Prostate gland (tissue), 2 donors: ENCODE data around the gene EEFSEC. TPM values are rescaled to one million over a fixed set of nuclear protein-coding genes. Genes with fewer than 3 reads are reported as not detected.

Experiments
- DNase-seq: peaks from one replicate; pipeline ENCODE4 v3.0.0-alpha.2; 2019; ENCODE audit warnings: low spot score
- H3K27ac ChIP-seq, 2 donors: fragments of 200-600 bp; sonication (generic); 2 replicates each; pipeline ENCODE4 v1.5.1; 2017 to 2019
- H3K27me3 ChIP-seq: fragments of 200-600 bp; sonication (generic); replicated peaks from 2 replicates; pipeline ENCODE4 v1.5.1; 2019; ENCODE audit not compliant: insufficient read depth
- H3K36me3 ChIP-seq, 2 donors: fragments of 200-600 bp; sonication (generic); 1 replicate in 1 of 2; 2 replicates in 1 of 2; pipeline versions ENCODE4 v1.5.1 to v1.8.1; 2017 to 2019
- H3K4me1 ChIP-seq: fragments of 200-600 bp; sonication (generic); replicated peaks from 2 replicates; pipeline ENCODE4 v1.5.1; 2019
- H3K4me3 ChIP-seq, 2 donors: fragments of 200-600 bp; sonication (generic); 2 replicates each; pipeline ENCODE4 v1.5.1; 2017 to 2019
- H3K9me3 ChIP-seq: fragments of 200-600 bp; sonication (generic); 2 replicates; pipeline ENCODE4 v1.5.1; 2017
- POLR2A ChIP-seq: fragments of 450-650 bp; IDR thresholded peaks from one replicate; pipeline ENCODE4 v1.6.1; 2016; ENCODE audit warnings: antibody characterized with exemption, mild to moderate bottlenecking
- POLR2AphosphoS5 ChIP-seq: sonication (generic); formaldehyde crosslinking; IDR thresholded peaks from one replicate; pipeline ENCODE4 v1.6.1; 2017; ENCODE audit warnings: antibody characterized with exemption
- WGBS: methylation state at CpG from one replicate; pipeline ENCODE4 v1.1.5; 2018; 5-methylcytosine and 5-hydroxymethylcytosine counted together
- intact Hi-C: fragments of 100-400 bp; cut with DNase I; formaldehyde crosslinking; loops from one replicate; pipeline ENCODE4 v1.14.2; 2022
- total RNA-seq, 2 donors: library from RNA; depleted of rRNA; stranded (reverse); fragments of >200 nt; gene quantifications; one replicate each; pipeline ENCODE4 v1.1.0, GENCODE V29; 2016
- TF ChIP-seq, protein P1 (sequence below), 4 experiments: fragments of 200-600 bp in 2 of 4; fragments of 450-650 bp in 2 of 4; sonication (generic) in 2 of 4; IDR thresholded peaks; 1 replicate in 3 of 4; 2 replicates in 1 of 4; pipeline ENCODE4 v1.5.1; 2016 to 2019; ENCODE audit warnings: antibody characterized with exemption in 4 of 4, mild to moderate bottlenecking in 2 of 4, moderate library complexity in 2 of 4

The EEFSEC gene
- total RNA-seq, 2 donors from 2014 or later, result 24.7 to 26.1 TPM

DNA sequence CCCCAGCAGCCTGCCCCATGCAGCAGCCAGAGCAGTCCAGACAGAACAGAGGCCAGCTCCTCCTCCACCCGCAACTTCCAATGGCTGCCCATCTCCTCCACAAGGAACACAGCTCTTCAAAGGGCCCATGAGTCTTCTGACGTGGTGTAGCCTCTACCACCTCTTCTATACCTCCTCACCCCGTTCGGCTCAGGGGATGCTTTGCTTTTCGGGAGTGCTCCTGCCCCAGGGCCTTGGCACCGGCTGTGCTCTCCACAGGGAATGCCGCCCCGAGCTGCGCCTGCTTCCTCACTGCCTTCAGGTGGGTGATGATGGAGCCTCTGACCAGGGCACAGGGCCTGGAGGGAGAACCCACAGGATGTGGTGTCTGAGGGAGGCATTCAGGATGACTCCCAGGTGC, 298.8 kb downstream of the EEFSEC start:
- no peaks in the 10 kb centered on the region for H3K9me3 ChIP-seq
- no peak overlapping the region for H3K4me3 ChIP-seq
- no peaks in the 10 kb centered on the region for H3K4me1 ChIP-seq
- WGBS, result 95% methylated on average over 9 of the region's 9 CpGs
- no peak for TF ChIP-seq POLR2A
- H3K27ac ChIP-seq, result no peak overlapping the region
- intact Hi-C loops, result no loop called here
- DNase-seq, result no peak
- no peaks in the 10 kb centered on the region for H3K36me3 ChIP-seq
- H3K27me3 ChIP-seq, result no peaks in the 10 kb centered on the region

DNA sequence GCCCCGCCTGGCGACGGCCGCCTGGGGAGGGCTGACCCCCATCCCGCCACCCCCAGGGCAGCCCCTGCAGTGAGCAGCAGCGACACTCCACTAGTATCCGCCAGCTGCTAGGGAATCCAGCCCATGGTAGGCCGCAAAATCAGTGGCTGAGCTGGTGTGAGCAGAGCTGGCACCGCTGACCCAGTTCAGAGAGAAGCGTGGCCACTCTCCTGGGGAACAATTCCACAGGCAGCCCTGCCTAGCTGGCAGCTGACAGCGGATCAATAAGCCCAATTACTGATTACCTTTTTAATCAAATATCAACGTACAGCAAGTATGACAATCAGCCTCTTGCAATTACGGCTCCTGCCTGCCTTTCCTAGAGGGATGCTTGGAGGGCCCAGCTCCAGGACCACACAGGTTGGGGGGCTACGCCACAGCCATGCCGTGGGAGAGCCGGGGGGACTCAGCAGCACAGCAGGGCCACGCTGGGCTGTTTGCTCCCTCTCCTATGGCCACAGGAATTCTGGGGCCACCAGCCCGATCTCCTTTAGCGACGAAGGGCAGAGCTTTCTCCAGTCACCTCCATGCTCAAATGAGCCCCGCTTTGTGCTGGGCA, 299.5 kb downstream of the EEFSEC start:
- intact Hi-C loops, result no loop called here

DNA sequence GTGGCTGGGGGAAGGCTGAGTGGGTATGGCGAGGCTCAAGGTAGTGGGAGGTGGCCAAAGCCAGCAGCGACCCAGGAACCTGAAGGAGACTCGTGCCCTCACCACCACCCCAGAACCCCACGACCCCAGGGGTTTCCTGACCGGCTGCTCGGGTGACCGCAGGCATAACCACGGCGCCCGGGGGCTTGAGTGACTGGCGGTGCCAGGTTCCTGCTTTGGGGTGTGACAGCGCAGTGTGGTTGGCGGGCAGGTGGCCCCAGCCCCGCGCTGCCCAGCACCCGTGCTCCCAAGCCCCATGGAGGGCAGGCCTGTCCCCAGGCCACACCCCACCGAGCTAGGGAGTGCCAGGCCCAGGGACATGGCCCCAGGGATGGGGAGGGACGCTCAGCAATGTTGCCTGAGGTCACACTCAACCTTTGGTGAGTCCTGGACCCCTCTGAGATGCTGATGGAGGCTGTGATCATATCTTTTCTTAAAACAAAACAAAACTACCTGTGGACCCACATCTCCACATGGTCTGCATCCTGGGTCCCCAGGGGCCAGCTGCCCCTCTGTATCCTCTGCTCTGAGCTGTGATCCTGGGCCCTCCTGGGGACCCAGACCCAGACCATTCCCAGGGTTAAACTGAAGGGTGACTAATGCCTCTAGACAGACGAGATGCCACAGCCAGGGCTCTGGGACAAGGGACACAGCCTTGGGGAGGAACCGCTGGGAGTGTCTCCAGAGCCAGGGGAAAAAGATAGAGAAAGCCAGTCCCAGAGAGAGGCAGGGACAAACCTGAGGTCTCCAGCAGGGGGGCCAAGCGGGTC, 300.4 kb downstream of the EEFSEC start:
- DNase-seq, result no peak
- Histone ChIP-seq H3K36me3 (no peaks in the 10 kb centered on the region), H3K4me1 (no peaks in the 10 kb centered on the region), H3K27ac (no peak overlapping the region), H3K27me3 (no peaks in the 10 kb centered on the region), H3K4me3 (no peak overlapping the region), H3K9me3 (no peaks in the 10 kb centered on the region)
- WGBS, result 87% methylated on average over 19 of the region's 21 CpGs
- TF ChIP-seq, protein P1, sequence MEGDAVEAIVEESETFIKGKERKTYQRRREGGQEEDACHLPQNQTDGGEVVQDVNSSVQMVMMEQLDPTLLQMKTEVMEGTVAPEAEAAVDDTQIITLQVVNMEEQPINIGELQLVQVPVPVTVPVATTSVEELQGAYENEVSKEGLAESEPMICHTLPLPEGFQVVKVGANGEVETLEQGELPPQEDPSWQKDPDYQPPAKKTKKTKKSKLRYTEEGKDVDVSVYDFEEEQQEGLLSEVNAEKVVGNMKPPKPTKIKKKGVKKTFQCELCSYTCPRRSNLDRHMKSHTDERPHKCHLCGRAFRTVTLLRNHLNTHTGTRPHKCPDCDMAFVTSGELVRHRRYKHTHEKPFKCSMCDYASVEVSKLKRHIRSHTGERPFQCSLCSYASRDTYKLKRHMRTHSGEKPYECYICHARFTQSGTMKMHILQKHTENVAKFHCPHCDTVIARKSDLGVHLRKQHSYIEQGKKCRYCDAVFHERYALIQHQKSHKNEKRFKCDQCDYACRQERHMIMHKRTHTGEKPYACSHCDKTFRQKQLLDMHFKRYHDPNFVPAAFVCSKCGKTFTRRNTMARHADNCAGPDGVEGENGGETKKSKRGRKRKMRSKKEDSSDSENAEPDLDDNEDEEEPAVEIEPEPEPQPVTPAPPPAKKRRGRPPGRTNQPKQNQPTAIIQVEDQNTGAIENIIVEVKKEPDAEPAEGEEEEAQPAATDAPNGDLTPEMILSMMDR (IDR thresholded peaks at IDR 0.05), result no peak
- no peak for TF ChIP-seq POLR2A
- no peak for TF ChIP-seq POLR2AphosphoS5
- intact Hi-C loops, result no loop called here

More for the DNA sequence above, 299.5 kb downstream of the EEFSEC start:
- Histone ChIP-seq H3K36me3 (no peaks in the 10 kb centered on the region), H3K4me1 (no peaks in the 10 kb centered on the region), H3K27ac (no peak overlapping the region), H3K9me3 (no peaks in the 10 kb centered on the region), H3K4me3 (no peak overlapping the region), H3K27me3 (no peaks in the 10 kb centered on the region)
- no peak for DNase-seq
- TF ChIP-seq POLR2AphosphoS5, result no peak
- TF ChIP-seq POLR2A, result no peak
- TF ChIP-seq, protein P1 (IDR thresholded peaks at IDR 0.05), result no peak
- WGBS, result 92% methylated on average over 21 of the region's 21 CpGs

DNA sequence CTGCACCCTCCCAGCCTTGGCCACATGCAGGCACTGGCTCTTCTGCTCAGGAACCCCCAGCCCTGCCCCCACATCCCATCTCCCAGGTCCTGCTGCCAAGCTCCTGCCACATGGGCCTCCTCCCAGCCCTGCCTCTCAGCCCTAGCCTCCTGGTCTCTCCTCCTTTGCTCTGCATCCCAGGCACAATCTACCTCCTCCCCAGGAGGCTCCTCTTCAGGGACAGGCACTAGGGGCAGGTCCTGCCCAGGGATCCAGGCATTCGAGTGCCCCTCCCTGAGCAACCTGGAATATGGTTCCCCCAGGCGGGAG, 301.0 kb downstream of the EEFSEC start:
- H3K4me1 ChIP-seq, result no peaks in the 10 kb centered on the region
- H3K27me3 ChIP-seq, result no peaks in the 10 kb centered on the region
- H3K27ac ChIP-seq, result no peak overlapping the region
- H3K36me3 ChIP-seq, result no peaks in the 10 kb centered on the region
- no peak for DNase-seq
- TF ChIP-seq, protein P1 (IDR thresholded peaks at IDR 0.05), result no peak
- TF ChIP-seq POLR2A, result no peak
- no peak for TF ChIP-seq POLR2AphosphoS5
- H3K4me3 ChIP-seq, result no peak overlapping the region
- intact Hi-C loops, result no loop called here
- 100% methylated on average over 2 of the region's 2 CpGs for WGBS
- H3K9me3 ChIP-seq, result no peaks in the 10 kb centered on the region

DNA sequence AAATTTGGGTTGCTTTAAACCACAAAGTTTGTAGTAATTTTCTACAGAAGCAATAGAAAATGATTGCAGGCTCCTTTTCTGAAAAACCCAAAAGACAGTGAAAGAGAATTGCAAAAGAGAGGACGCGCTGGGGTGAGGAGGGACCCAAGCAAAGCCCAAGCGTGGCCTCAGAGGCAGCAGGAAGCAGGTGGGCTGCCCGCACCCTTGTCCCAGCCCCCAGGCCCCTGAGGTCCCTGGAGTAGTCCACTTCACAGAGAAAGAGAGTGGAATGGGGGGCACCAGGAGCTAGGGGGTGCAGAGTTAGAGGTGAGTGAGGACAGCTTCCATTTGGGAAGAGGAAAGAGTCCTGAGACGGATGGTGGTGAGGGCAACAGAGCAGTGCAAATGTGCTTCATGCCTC, 301.8 kb downstream of the EEFSEC start:
- no peaks in the 10 kb centered on the region for H3K36me3 ChIP-seq
- H3K27ac ChIP-seq, result no peak overlapping the region
- no peaks in the 10 kb centered on the region for H3K4me1 ChIP-seq
- H3K4me3 ChIP-seq, result no peak overlapping the region
- DNase-seq, result no peak
- intact Hi-C loops, result no loop called here
- 75% methylated on average over 5 of the region's 5 CpGs for WGBS
- H3K27me3 ChIP-seq, result no peaks in the 10 kb centered on the region
- H3K9me3 ChIP-seq, result no peaks in the 10 kb centered on the region
- TF ChIP-seq POLR2A, result no peak
- TF ChIP-seq POLR2AphosphoS5, result no peak
- TF ChIP-seq, protein P1 (IDR thresholded peaks at IDR 0.05), result no peak
